B cell (primary cell): ENCODE results near the gene ATPAF2. TPM values are rescaled to one million over a fixed set of nuclear protein-coding genes. Genes with fewer than 3 reads are reported as not detected.

Source experiments
- ATAC-seq: fragments of 200-7000 bp; cut with Tn5 transposase; one replicate; pipeline ENCODE4 v1.10.0; 2021; ENCODE audit warnings: low read depth, mild to moderate bottlenecking, moderate number of reproducible peaks, moderate library complexity
- CTCF ChIA-PET: fragments of 350-600 bp; sonication (Branson Sonifier 250); formaldehyde crosslinking; loops from one replicate; lab custom pipeline; 2021; ENCODE audit warnings: antibody characterized with exemption, inconsistent platforms; lab: Charles Lee
- POLR2A ChIA-PET: fragments of 350-600 bp; sonication (Branson Sonifier 250); formaldehyde crosslinking; loops from one replicate; lab custom pipeline; 2021; ENCODE audit warnings: antibody characterized with exemption; lab: Charles Lee
- DNase-seq: peaks from one replicate; pipeline ENCODE4 v3.0.0; 2013
- H2AFZ ChIP-seq: 2 replicates; pipeline ENCODE4 v1.6.1; 2012; ENCODE audit warnings: mild to moderate bottlenecking, low read depth, low read length; ENCODE audit not compliant: insufficient read depth, poor library complexity, severe bottlenecking
- H3K27ac ChIP-seq, 2 donors: 1 replicate in 1 of 2; 2 replicates in 1 of 2; pipeline ENCODE4 v1.5.1; 2012 to 2013; ENCODE audit warnings: low read length in 2 of 2, mild to moderate bottlenecking in 2 of 2, moderate library complexity in 1 of 2
- H3K27me3 ChIP-seq, 4 experiments: fragments of 200-600 bp in 1 of 4; sonication (generic) in 1 of 4; replicated peaks in 1 of 4; 1 replicate in 2 of 4; 2 replicates in 2 of 4; pipeline versions ENCODE4 v1.6.1 to v1.7.0; 2013 to 2016; ENCODE audit warnings: low read length in 3 of 4, mild to moderate bottlenecking in 2 of 4, mixed read lengths in 1 of 4, moderate library complexity in 1 of 4; ENCODE audit not compliant: insufficient read depth in 4 of 4, control insufficient read depth in 3 of 4; ENCODE audit errors: control extremely low read depth in 1 of 4
- H3K36me3 ChIP-seq, 2 experiments: replicated peaks in 1 of 2; 1 replicate in 1 of 2; 2 replicates in 1 of 2; pipeline versions ENCODE4 v1.6.1 to v1.7.1; 2013; ENCODE audit warnings: low read length in 1 of 2; ENCODE audit not compliant: insufficient read depth in 2 of 2, control insufficient read depth in 1 of 2; ENCODE audit errors: control extremely low read depth in 1 of 2, extremely low read depth in 1 of 2
- H3K4me1 ChIP-seq, 2 donors: fragments of 200-600 bp in 1 of 2; sonication (generic) in 1 of 2; 1 replicate in 1 of 2; 2 replicates in 1 of 2; pipeline versions ENCODE4 v1.5.1 to v1.6.1; 2013 to 2017; ENCODE audit warnings: low read length in 2 of 2; ENCODE audit not compliant: control insufficient read depth in 2 of 2, insufficient read depth in 2 of 2
- H3K4me2 ChIP-seq: replicated peaks from 2 replicates; pipeline ENCODE3; 2012; ENCODE audit warnings: mild to moderate bottlenecking, low read depth, low read length; ENCODE audit not compliant: poor library complexity, severe bottlenecking
- H3K4me3 ChIP-seq, 5 experiments: fragments of 200-600 bp in 1 of 5; sonication (generic) in 1 of 5; 1 replicate in 3 of 5; 2 replicates in 2 of 5; pipeline versions ENCODE4 v1.5.1 to v1.7.0; 2011 to 2016; ENCODE audit warnings: low read length in 4 of 5, mild to moderate bottlenecking in 4 of 5, low read depth in 2 of 5, control low read depth in 1 of 5, moderate library complexity in 1 of 5; ENCODE audit not compliant: insufficient read depth in 1 of 5; ENCODE audit errors: control extremely low read depth in 1 of 5, extremely low read depth in 1 of 5
- H3K79me2 ChIP-seq: fragments of 200-600 bp; sonication (generic); one replicate; pipeline ENCODE4 v1.6.0; 2016; ENCODE audit warnings: low read length; ENCODE audit not compliant: control insufficient read depth, insufficient read depth
- H3K9ac ChIP-seq: fragments of 200-600 bp; sonication (generic); 2 replicates; pipeline ENCODE4 v1.6.1; 2017; ENCODE audit warnings: mild to moderate bottlenecking, low read length, moderate library complexity
- H3K9me3 ChIP-seq, 3 donors: one replicate each; pipeline versions ENCODE4 v1.6.1 to v1.7.1; 2013; ENCODE audit warnings: low read length in 2 of 3; ENCODE audit not compliant: control insufficient read depth in 2 of 3, insufficient read depth in 1 of 3; ENCODE audit errors: control extremely low read depth in 1 of 3
- H4K20me1 ChIP-seq: 2 replicates; pipeline ENCODE4 v1.6.0; 2012; ENCODE audit warnings: mild to moderate bottlenecking, low read length; ENCODE audit not compliant: insufficient read depth, control insufficient read depth, poor library complexity, severe bottlenecking
- H3K27ac Mint-ChIP-seq: one replicate; pipeline ENCODE4 v1.8.0; 2021; ENCODE audit warnings: mixed read lengths
- H3K27me3 Mint-ChIP-seq: one replicate; pipeline ENCODE4 v1.8.0; 2021; ENCODE audit warnings: mixed read lengths
- H3K4me1 Mint-ChIP-seq: one replicate; pipeline ENCODE4 v1.8.0; 2021; ENCODE audit warnings: mixed read lengths
- H3K4me3 Mint-ChIP-seq: one replicate; pipeline ENCODE4 v1.8.0; 2021; ENCODE audit warnings: mixed read lengths
- H3K9me3 Mint-ChIP-seq: one replicate; pipeline ENCODE4 v1.8.0; 2022; ENCODE audit warnings: mixed read lengths; ENCODE audit not compliant: insufficient read depth
- EZH2 ChIP-seq: IDR thresholded peaks from 2 replicates; pipeline ENCODE4 v1.6.1; 2012; ENCODE audit warnings: borderline replicate concordance, low read depth, mild to moderate bottlenecking, moderate library complexity, low read length; ENCODE audit not compliant: insufficient read depth, poor library complexity, severe bottlenecking
- WGBS: methylation state at CpG from one replicate; pipeline ENCODE4 v1.1.5; 2013; ENCODE audit warnings: missing lambda C conversion rate; ENCODE audit not compliant: insufficient coverage; 5-methylcytosine and 5-hydroxymethylcytosine counted together
- intact Hi-C: fragments of 100-400 bp; cut with micrococcal nuclease; formaldehyde crosslinking; loops from one replicate; pipeline ENCODE4 v1.10.0; 2022
- polyA minus RNA-seq: library from RNA; depleted of rRNA, polyadenylated mRNA; stranded (reverse); fragments of >200 nt; gene quantifications from 2 replicates; pipeline ENCODE4 v1.2.3, GENCODE V29; 2012
- polyA plus RNA-seq: library from polyadenylated mRNA; depleted of rRNA; stranded (reverse); fragments of >200 nt; gene quantifications from 2 replicates; pipeline ENCODE4 v1.2.3, GENCODE V29; 2012
- total RNA-seq, 2 donors: library from RNA; stranded (reverse); fragments of 120-200 nt in 1 of 2; gene quantifications; 1 replicate in 1 of 2; 2 replicates in 1 of 2; pipeline versions ENCODE4 v1.2.3 to v1.2.4, GENCODE V29; 2013 to 2022
- TF ChIP-seq, protein P1 (sequence below): fragments of 200-600 bp; IDR thresholded peaks from one replicate; pipeline ENCODE4 v1.8.0; 2022; ENCODE audit warnings: antibody characterized with exemption, mild to moderate bottlenecking

The ATPAF2 gene
- total RNA-seq = 73.5 and 79.5 TPM in 2 replicates
- 35.3 TPM for total RNA-seq (2013)
- polyA plus RNA-seq = 60.5 and 70.5 TPM in 2 replicates
- polyA minus RNA-seq = 38.4 and 40.0 TPM in 2 replicates

DNA sequence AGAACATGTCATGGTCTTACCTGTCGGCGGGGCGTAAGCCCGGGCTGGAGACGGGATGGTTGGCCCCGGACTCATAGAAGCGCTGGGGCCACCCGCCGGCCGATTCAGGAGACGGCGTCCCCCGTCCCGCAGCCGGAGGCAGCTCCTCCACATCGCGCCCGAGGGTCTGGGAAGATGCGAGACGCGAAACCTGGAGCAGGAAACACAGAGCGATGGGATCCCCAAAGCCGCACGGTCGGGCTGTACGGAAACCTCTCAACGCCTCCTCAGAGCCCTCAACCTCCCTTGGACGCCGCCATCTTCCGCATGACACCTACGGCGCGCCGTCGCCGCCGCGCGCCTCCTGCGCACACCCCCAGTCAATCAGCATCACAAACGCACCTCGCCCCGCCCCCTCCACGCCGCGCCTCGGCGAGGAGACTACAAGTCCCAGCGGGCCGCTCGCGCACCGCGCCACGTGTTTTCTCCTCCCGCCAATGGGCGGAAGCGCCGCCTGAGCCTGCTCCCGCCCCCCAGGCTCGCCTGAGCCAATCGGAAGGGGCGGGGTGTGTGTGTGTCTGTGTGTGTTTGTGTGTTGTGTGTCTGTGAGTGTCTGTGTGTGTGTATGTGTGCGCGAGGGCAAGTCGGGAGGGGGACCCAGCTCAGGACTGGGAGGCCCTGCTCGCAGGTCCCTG lies at the start of gene ATPAF2, which contains the start of gene GID4:
ATPAF2 (minus strand) TSS at position 308 of the 674 bp plus-strand sequence; CDS start at position 153, 155 bp downstream.
GID4 (plus strand) TSS at position 548 of the 674 bp plus-strand sequence; CDS start at position 605, 57 bp downstream.
- intact Hi-C loops = loop anchor here (1.0 to 10.0 kb wide), 11 partner anchors 48 to 1936 kb away; partner anchors contain the start of genes AKAP10, COPS3, DRC3 and DRG2
- Histone ChIP-seq H3K4me2 (peak within 1 kb of the TSS; percentile 91), H3K27me3 (no peaks in the 10 kb centered on the region), H4K20me1 (peaks cover 36% of the 10 kb centered on the region), H3K27ac (peak within 1 kb of the TSS; percentile 43 to 90), H3K36me3 (no peaks in the 10 kb centered on the region), H3K4me1 (peaks cover 24 to 33% of the 10 kb centered on the region in 2 donors), H2AFZ (peak within 1 kb of the TSS; percentile 83), H3K79me2 (peaks cover 84% of the 10 kb centered on the region), H3K9me3 (no peaks in the 10 kb centered on the region), H3K9ac (peak within 1 kb of the TSS; percentile 91), H3K4me3 (peak within 1 kb of the TSS; percentile 85 to 100 (median 96))
- Mint-ChIP-seq H3K27ac (peak within 1 kb of the TSS; percentile 92), H3K9me3 (no peaks in the 10 kb centered on the region), H3K4me1 (peaks cover 61% of the 10 kb centered on the region), H3K27me3 (no peaks in the 10 kb centered on the region), H3K4me3 (peak within 1 kb of the TSS; percentile 93)
- under 1% methylated on average over 62 of the region's 67 CpGs for WGBS
- TF ChIP-seq EZH2 = no peak
- TF ChIP-seq, protein P1, sequence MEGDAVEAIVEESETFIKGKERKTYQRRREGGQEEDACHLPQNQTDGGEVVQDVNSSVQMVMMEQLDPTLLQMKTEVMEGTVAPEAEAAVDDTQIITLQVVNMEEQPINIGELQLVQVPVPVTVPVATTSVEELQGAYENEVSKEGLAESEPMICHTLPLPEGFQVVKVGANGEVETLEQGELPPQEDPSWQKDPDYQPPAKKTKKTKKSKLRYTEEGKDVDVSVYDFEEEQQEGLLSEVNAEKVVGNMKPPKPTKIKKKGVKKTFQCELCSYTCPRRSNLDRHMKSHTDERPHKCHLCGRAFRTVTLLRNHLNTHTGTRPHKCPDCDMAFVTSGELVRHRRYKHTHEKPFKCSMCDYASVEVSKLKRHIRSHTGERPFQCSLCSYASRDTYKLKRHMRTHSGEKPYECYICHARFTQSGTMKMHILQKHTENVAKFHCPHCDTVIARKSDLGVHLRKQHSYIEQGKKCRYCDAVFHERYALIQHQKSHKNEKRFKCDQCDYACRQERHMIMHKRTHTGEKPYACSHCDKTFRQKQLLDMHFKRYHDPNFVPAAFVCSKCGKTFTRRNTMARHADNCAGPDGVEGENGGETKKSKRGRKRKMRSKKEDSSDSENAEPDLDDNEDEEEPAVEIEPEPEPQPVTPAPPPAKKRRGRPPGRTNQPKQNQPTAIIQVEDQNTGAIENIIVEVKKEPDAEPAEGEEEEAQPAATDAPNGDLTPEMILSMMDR = no peak
- DNase-seq (peak; percentile 100), ATAC-seq (peak; percentile 86)
- CTCF ChIA-PET = interaction anchor here (0.6 to 1.0 kb wide), 2 partner anchors 66 to 444 kb away, joined by 3 read pairs; no protein-coding TSS in a partner anchor
- POLR2A ChIA-PET = interaction anchor here (0.9 to 1.9 kb wide), 2 partner anchors 145 to 288 kb away, joined by 3 to 8 read pairs; partner anchors contain the start of gene ALKBH5
